ENCODE results near the gene HES2. TPM values are rescaled to one million over a fixed set of nuclear protein-coding genes. Genes with fewer than 3 reads are reported as not detected.

The HES2 gene
- total and polyA plus RNA-seq, 9 of the 15 experiments (the other 6 are each of a cell fraction or from before 2014, with no cell fraction given), result 0.05 to 0.18 (median 0.07) TPM; not detected in 4

DNA sequence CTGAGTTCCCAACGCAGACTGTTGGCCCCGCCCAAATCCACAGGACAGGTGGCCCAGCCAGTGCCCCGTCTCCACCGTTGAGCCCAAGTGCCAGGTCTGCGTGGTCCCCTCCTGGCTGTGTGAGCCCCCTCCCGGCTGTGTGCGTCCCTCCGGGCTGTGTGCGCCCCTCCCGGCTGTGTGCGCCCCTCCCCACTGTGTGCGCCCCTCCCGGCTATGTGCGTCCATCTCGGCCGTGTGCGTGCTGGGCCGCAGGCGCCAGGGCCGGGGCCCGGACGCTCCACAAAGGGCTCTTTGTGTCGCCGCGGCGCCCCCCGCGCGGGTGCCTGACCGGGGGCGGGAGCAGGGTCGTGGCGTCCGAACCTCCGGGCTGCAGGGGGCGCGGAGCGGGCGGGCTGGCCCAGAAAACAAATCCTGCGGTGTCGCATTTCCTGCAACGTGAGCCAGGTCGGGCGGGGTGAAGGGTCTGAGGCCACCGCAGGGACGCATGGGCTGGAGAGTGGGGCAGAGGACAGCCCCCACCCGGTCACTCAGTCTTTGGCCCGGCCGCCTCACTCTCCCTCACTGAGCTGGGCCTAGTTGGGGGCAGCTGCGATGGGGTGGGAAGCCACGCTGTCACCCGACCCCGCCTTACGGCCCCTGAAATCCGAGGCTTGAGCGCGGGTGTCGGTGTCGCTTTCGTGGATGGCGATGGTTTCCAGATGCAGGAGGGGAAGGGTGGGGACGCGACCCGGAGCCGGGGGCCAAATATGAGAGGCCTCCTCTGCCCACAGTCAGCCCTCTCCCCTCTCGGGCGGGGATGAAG is 27.5 kb upstream of the HES2 start:
- DNase-seq (ENCODE audit: extremely low read depth in 1 of 4, low spot score in 3 of 4) (no peak), FAIRE-seq (peak; percentile 51), ATAC-seq (0 out of 3 replicates have a peak, but pooled peaks have one; percentile 4)
- Histone ChIP-seq H3K79me2 (ENCODE audit: control insufficient read depth, insufficient read depth, low read length) (no peaks in the 10 kb centered on the region), H3K9me3 (replicated peaks; ENCODE audit: control insufficient read depth, insufficient read depth, low read depth, low read length) (no peaks in the 10 kb centered on the region), H4K20me1 (replicated peaks; ENCODE audit: control insufficient read depth, insufficient read depth, low read length) (peaks cover 27% of the 10 kb centered on the region), H3K4me1 (replicated peaks in 1 of 2; ENCODE audit: control insufficient read depth in 2 of 2, insufficient read depth in 2 of 2, low read length in 2 of 2) (peaks cover 0 to 58% of the 10 kb centered on the region in 2 experiments; a peak in 2 of 5 replicates), H3K4me2 (ENCODE audit: insufficient read depth, low read length) (no peak overlapping the region), H3K4me3 (0 out of 2 replicates have a peak overlapping the region, but pooled peaks have one; percentile 11), H3K9me1 (ENCODE audit: control insufficient read depth, insufficient read depth, low read length) (peaks cover 5% of the 10 kb centered on the region), H3K27ac (ENCODE audit: extremely low read depth, low read depth, low read length) (no peak overlapping the region), H3K9ac (ENCODE audit: insufficient read depth in 1 of 2, low read depth in 2 of 2, low read length in 2 of 2) (peak overlapping the region in 1 of 2 experiments; percentile 45; a peak in 1 of 4 replicates), H3K27me3 (ENCODE audit: control insufficient read depth in 2 of 2, insufficient read depth in 2 of 2, low read length in 2 of 2) (peaks cover 58 to 81% of the 10 kb centered on the region in 2 experiments), H2AFZ (ENCODE audit: low read depth, low read length) (no peak overlapping the region), H3K36me3 (ENCODE audit: control insufficient read depth, insufficient read depth, low read length) (no peaks in the 10 kb centered on the region; the same call in 2 of the 3 replicates)
- ChIA-PET CTCF (ENCODE audit: low intra/inter-chr PET ratio) (no interaction called here), POLR2A (no interaction called here)
- intact Hi-C loops (cut with micrococcal nuclease) (no loop called here), in situ Hi-C loops (cut with MboI) (no loop called here)
- no TSS peak for BruUV-seq (replicated peaks)
- WGBS (ENCODE audit: insufficient coverage, low coverage, missing lambda C conversion rate), result 7% methylated on average over 66 of the region's 67 CpGs
- TF ChIP-seq MITF (IDR thresholded peaks at IDR 0.05) (no peak), KDM2B (CRISPR knock-in tag; IDR thresholded peaks at IDR 0.05) (no peak), DPF2 (IDR thresholded peaks at IDR 0.05) (no peak), ZNF324 (CRISPR knock-in tag; IDR thresholded peaks at IDR 0.05) (no peak), CHD2 (IDR thresholded peaks at IDR 0.05; ENCODE audit: low read depth, low read length) (no peak), POLR2A (conservative IDR thresholded peaks at IDR 0.05) (no peak), RB1 (IDR thresholded peaks at IDR 0.05; ENCODE audit: low read depth) (0 out of 2 replicates have a peak, but pooled peaks have one; percentile 15), SAP30 (IDR thresholded peaks at IDR 0.05; ENCODE audit: borderline replicate concordance, insufficient read depth, low read depth, low read length, poor library complexity, severe bottlenecking) (peak; percentile 37), NFIX (CRISPR knock-in tag; IDR thresholded peaks at IDR 0.05; ENCODE audit: low read depth) (no peak), DACH1 (IDR thresholded peaks at IDR 0.05; ENCODE audit: partially characterized antibody) (no peak), SAFB2 (IDR thresholded peaks at IDR 0.05; ENCODE audit: borderline replicate concordance, low read depth, low read length, severe bottlenecking) (no peak), IRF1 (CRISPR knock-in tag; IDR thresholded peaks at IDR 0.05; ENCODE audit: borderline replicate concordance) (no peak), HMGN3 (IDR thresholded peaks at IDR 0.05; ENCODE audit: borderline replicate concordance, extremely low read depth, insufficient read length, low read depth, low read length) (peak; percentile 27), POLR2AphosphoS5 (IDR thresholded peaks at IDR 0.05; ENCODE audit: control insufficient read depth, insufficient read depth, low read depth, low read length) (no peak), FIP1L1 (IDR thresholded peaks at IDR 0.05; ENCODE audit: low read depth, low read length, poor library complexity, severe bottlenecking) (peak; percentile 27), NEUROD1 (IDR thresholded peaks at IDR 0.05; ENCODE audit: borderline replicate concordance, low read depth, low read length, partially characterized antibody) (no peak), KDM5B (IDR thresholded peaks at IDR 0.05; ENCODE audit: insufficient replicate concordance, low read depth, low read length) (no peak), ZNF707 (CRISPR knock-in tag; conservative IDR thresholded peaks at IDR 0.05) (no peak), BACH1 (tag; IDR thresholded peaks at IDR 0.05) (no peak)
- TF ChIP-seq, protein P1, sequence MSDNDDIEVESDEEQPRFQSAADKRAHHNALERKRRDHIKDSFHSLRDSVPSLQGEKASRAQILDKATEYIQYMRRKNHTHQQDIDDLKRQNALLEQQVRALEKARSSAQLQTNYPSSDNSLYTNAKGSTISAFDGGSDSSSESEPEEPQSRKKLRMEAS (CRISPR knock-in tag; IDR thresholded peaks at IDR 0.05), result 0 out of 2 replicates have a peak, but pooled peaks have one; percentile 6

Measured in K562 (cell line).